ENCODE measurements around the gene TTLL10. TPM values are rescaled to one million over a fixed set of nuclear protein-coding genes. Genes with fewer than 3 reads are reported as not detected.
"Not testable (repeated sequence)": the region's sequence is repeated elsewhere in the genome, so short reads cannot be mapped to it uniquely, and the experiment has no call there.

Gene TTLL10
- polyA plus RNA-seq, 1 donor from 2014 or later: not detected

- Histone ChIP-seq H4K20me1 (ENCODE audit: insufficient read depth) (no peaks in the 10 kb centered on the region), H3K27ac (ENCODE audit: low read length) (no peak overlapping the region), H3K36me3 (ENCODE audit: insufficient read depth, low read length) (no peaks in the 10 kb centered on the region), H3K4me2 (ENCODE audit: low read length) (no peak overlapping the region), H3K79me2 (replicated peaks; ENCODE audit: insufficient read depth, low read length) (no peaks in the 10 kb centered on the region), H3K9me3 (ENCODE audit: low read length) (no peaks in the 10 kb centered on the region), H3K27me3 (ENCODE audit: insufficient read depth, low read depth, low read length) (no peaks in the 10 kb centered on the region), H3K9me2 (ENCODE audit: insufficient read depth, low read length) (no peaks in the 10 kb centered on the region), H3F3A (ENCODE audit: insufficient read depth, low read length, poor library complexity, severe bottlenecking) (no peaks in the 10 kb centered on the region), H3K9ac (ENCODE audit: low read length) (no peak overlapping the region), H2AFZ (ENCODE audit: low read depth, low read length) (no peak overlapping the region), H3K4me3 (ENCODE audit: low read length) (no peak overlapping the region)
- TF ChIP-seq EP300 (conservative IDR thresholded peaks at IDR 0.05; ENCODE audit: poor library complexity, severe bottlenecking) (no peak), CTCF (IDR thresholded peaks at IDR 0.05; ENCODE audit: poor library complexity, severe bottlenecking) (no peak), TAF1 (IDR thresholded peaks at IDR 0.05; ENCODE audit: low read depth) (no peak), RAD21 (conservative IDR thresholded peaks at IDR 0.05) (no peak), MXI1 (conservative IDR thresholded peaks at IDR 0.05; ENCODE audit: poor library complexity, severe bottlenecking) (no peak), SMC3 (conservative IDR thresholded peaks at IDR 0.05; ENCODE audit: poor library complexity) (no peak), POLR2AphosphoS5 (IDR thresholded peaks at IDR 0.05) (no peak)
Measured at GRCh38 chr1:1173061-1173792, 453 bp upstream of the TTLL10 start.

DNA sequence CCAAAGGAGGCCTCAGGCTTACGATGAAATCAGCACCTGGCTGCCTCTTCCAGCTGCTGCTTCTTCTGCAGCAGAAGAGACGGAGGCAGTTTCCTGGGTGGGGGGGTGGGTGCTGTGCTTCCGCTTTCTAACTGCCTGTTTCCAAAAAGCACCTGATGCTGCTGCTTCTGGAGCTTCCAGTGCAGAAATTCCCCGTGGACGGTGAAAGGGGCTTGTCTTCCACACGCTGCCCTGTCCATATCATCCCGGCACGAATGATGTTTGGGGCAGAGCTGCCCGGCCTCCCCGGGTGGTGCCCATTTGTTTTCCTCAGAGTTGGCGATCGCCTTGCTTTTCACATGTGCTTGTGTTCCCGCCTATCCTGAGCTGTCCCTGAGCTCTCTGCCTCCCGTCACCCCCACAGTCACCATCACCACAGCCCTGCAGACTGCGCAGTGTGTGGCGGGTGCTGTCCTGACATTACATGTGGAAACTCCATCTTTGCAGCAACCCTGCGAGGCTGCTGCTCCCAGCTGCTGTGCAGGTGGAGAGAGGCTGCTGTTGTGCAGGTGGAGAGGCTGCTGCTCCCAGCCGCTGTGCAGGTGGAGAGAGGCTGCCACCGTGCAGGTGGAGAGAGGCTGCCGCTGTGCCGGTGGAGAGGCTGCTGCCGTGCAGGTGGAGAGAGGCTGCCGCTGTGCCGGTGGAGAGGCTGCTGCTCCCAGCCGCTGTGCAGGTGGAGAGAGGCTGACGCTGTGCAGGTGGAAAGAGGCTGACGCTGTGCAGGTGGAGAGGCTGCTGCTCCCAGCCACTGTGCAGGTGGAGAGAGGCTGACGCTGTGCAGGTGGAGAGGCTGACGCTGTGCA lies 1.8 kb downstream of the TTLL10 start:
- no peaks in the 10 kb centered on the region for H3K27me3 ChIP-seq (ENCODE audit: insufficient read depth, low read depth, low read length)
- H3K9me3 ChIP-seq (ENCODE audit: low read length): no peaks in the 10 kb centered on the region
- H3K9me2 ChIP-seq (ENCODE audit: insufficient read depth, low read length): no peaks in the 10 kb centered on the region
- no peak overlapping the region for H2AFZ ChIP-seq (ENCODE audit: low read depth, low read length)
- no peak overlapping the region for H3K4me3 ChIP-seq (ENCODE audit: low read length)
- no peak for TF ChIP-seq SMC3 (conservative IDR thresholded peaks at IDR 0.05; ENCODE audit: poor library complexity)
- no peak for TF ChIP-seq CTCF (IDR thresholded peaks at IDR 0.05; ENCODE audit: poor library complexity, severe bottlenecking)
- TF ChIP-seq TAF1 (IDR thresholded peaks at IDR 0.05; ENCODE audit: low read depth): no peak
- TF ChIP-seq REST (IDR thresholded peaks at IDR 0.05; ENCODE audit: borderline replicate concordance): no peak
- H3K79me2 ChIP-seq (replicated peaks; ENCODE audit: insufficient read depth, low read length): no peaks in the 10 kb centered on the region
- no peaks in the 10 kb centered on the region for H3F3A ChIP-seq (ENCODE audit: insufficient read depth, low read length, poor library complexity, severe bottlenecking)
- no peaks in the 10 kb centered on the region for H4K20me1 ChIP-seq (ENCODE audit: insufficient read depth)
- H3K36me3 ChIP-seq (ENCODE audit: insufficient read depth, low read length): no peaks in the 10 kb centered on the region
- H3K4me2 ChIP-seq (ENCODE audit: low read length): no peak overlapping the region
- H3K27ac ChIP-seq (ENCODE audit: low read length): no peak overlapping the region
- H3K9ac ChIP-seq (ENCODE audit: low read length): no peak overlapping the region

- not testable (repeated sequence) for H3K4me2 ChIP-seq (ENCODE audit: low read length); H3K36me3 ChIP-seq (ENCODE audit: insufficient read depth, low read length); H3K4me3 ChIP-seq (ENCODE audit: low read length); H3K27ac ChIP-seq (ENCODE audit: low read length); H3K9me2 ChIP-seq (ENCODE audit: insufficient read depth, low read length); H3K27me3 ChIP-seq (ENCODE audit: insufficient read depth, low read depth, low read length); H3K79me2 ChIP-seq (replicated peaks; ENCODE audit: insufficient read depth, low read length); H2AFZ ChIP-seq (ENCODE audit: low read depth, low read length); H3F3A ChIP-seq (ENCODE audit: insufficient read depth, low read length, poor library complexity, severe bottlenecking); H4K20me1 ChIP-seq (ENCODE audit: insufficient read depth); H3K9me3 ChIP-seq (ENCODE audit: low read length)
- peak overlapping the region; percentile 20 for H3K9ac ChIP-seq (ENCODE audit: low read length)
Measured at GRCh38 chr1:1176063-1176761, 2.5 kb downstream of the TTLL10 start.
